Central memory CD8-positive, alpha-beta T cell (primary cell): ENCODE results near the gene ABCC1.
"Not testable (repeated sequence)": the region's sequence is repeated elsewhere in the genome, so short reads cannot be mapped to it uniquely, and the experiment has no call there.

Experiments
- ATAC-seq: fragments of 150-1000 bp; cut with Tn5 transposase; replicated peaks from 2 replicates; pipeline ENCODE4 v1.10.0; 2022; ENCODE audit warnings: mild to moderate bottlenecking, moderate FRiP score, moderate number of reproducible peaks; ENCODE audit not compliant: poor library complexity, severe bottlenecking; ENCODE audit errors: extremely low read depth
- DNase-seq, 2 donors: peaks; one replicate each; pipeline ENCODE4 v3.0.0; 2021; ENCODE audit warnings: low spot score in 2 of 2
- H3K27ac Mint-ChIP-seq: one replicate; pipeline ENCODE4 v1.8.0; 2022; ENCODE audit warnings: low read depth, mild to moderate bottlenecking, moderate library complexity, mixed read lengths
- H3K27me3 Mint-ChIP-seq: one replicate; pipeline ENCODE4 v1.8.0; 2022; ENCODE audit warnings: mixed read lengths
- H3K36me3 Mint-ChIP-seq: one replicate; pipeline ENCODE4 v1.8.0; 2022; ENCODE audit warnings: mild to moderate bottlenecking, moderate library complexity, mixed read lengths; ENCODE audit not compliant: insufficient read depth
- H3K4me1 Mint-ChIP-seq: one replicate; pipeline ENCODE4 v1.8.0; 2022; ENCODE audit warnings: mixed read lengths
- H3K4me3 Mint-ChIP-seq: one replicate; pipeline ENCODE4 v1.8.0; 2022; ENCODE audit warnings: mild to moderate bottlenecking, moderate library complexity, mixed read lengths
- H3K9me3 Mint-ChIP-seq: one replicate; pipeline ENCODE4 v1.8.0; 2022; ENCODE audit warnings: mixed read lengths

Gene ABCC1

GRCh38 chr16:16158082-16158658 lies 208.8 kb downstream of the ABCC1 start:
- Mint-ChIP-seq H3K36me3 (peaks cover 3% of the 10 kb centered on the region), H3K4me1 (no peaks in the 10 kb centered on the region), H3K9me3 (peaks cover 6% of the 10 kb centered on the region), H3K27me3 (peaks cover 22% of the 10 kb centered on the region), H3K27ac (no peak overlapping the region), H3K4me3 (no peak overlapping the region)
- no peak for DNase-seq
- ATAC-seq = no peak

GRCh38 chr16:16158741-16159374 lies 209.4 kb downstream of the ABCC1 start:
- Mint-ChIP-seq H3K4me1 (no peaks in the 10 kb centered on the region), H3K9me3 (peaks cover 6% of the 10 kb centered on the region), H3K36me3 (peaks cover 3% of the 10 kb centered on the region), H3K27me3 (peaks cover 24% of the 10 kb centered on the region), H3K4me3 (no peak overlapping the region), H3K27ac (no peak overlapping the region)
- no peak for ATAC-seq
- DNase-seq = no peak

- Mint-ChIP-seq H3K9me3 (peaks cover 6% of the 10 kb centered on the region), H3K4me1 (no peaks in the 10 kb centered on the region), H3K27ac (no peak overlapping the region), H3K27me3 (peaks cover 32% of the 10 kb centered on the region), H3K36me3 (peaks cover 3% of the 10 kb centered on the region), H3K4me3 (no peak overlapping the region)
- DNase-seq = no peak
- no peak for ATAC-seq
These were observed 210.2 kb downstream of the ABCC1 start for GRCh38 chr16:16159662-16160061.

GRCh38 chr16:16161319-16161718 lies 211.9 kb downstream of the ABCC1 start:
- peaks cover 6% of the 10 kb centered on the region for H3K9me3 Mint-ChIP-seq
- no peaks in the 10 kb centered on the region for H3K36me3 Mint-ChIP-seq
- no peaks in the 10 kb centered on the region for H3K4me1 Mint-ChIP-seq
- no peak overlapping the region for H3K27ac Mint-ChIP-seq
- H3K4me3 Mint-ChIP-seq = no peak overlapping the region
- ATAC-seq (no peak), DNase-seq (no peak)
- peaks cover 35% of the 10 kb centered on the region for H3K27me3 Mint-ChIP-seq

DNA sequence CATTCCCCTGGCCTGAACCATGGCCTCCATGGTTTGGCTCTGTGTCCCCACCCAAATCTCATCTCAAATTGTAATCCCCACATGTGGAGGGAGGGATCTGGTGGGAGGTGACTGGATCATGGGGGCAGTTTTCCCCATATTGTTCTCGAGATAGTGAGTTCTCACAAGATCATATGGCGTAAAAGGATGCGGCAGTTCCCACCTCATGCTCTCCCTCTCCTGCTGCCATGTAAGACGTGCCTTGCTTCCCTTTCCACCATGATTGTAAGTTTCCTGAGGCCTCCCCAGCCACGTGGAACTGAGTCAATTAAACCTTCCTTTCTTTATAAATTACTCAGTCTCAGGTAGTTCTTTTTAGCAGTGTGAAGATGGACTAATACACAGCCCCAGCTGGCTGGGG lies 212.4 kb downstream of the ABCC1 start:
- H3K4me1 Mint-ChIP-seq, H3K27ac Mint-ChIP-seq, ATAC-seq, DNase-seq, H3K36me3 Mint-ChIP-seq, H3K4me3 Mint-ChIP-seq, H3K9me3 Mint-ChIP-seq: not testable (repeated sequence)
- H3K27me3 Mint-ChIP-seq = peaks cover 35% of the 10 kb centered on the region

- ATAC-seq (no peak), DNase-seq (no peak)
- Mint-ChIP-seq H3K4me1 (no peaks in the 10 kb centered on the region), H3K4me3 (no peak overlapping the region), H3K9me3 (peaks cover 6% of the 10 kb centered on the region), H3K27ac (no peak overlapping the region), H3K36me3 (no peaks in the 10 kb centered on the region), H3K27me3 (peaks cover 35% of the 10 kb centered on the region)
These were observed 213.2 kb downstream of the ABCC1 start for GRCh38 chr16:16162591-16162990.

- H3K27me3 Mint-ChIP-seq = peaks cover 35% of the 10 kb centered on the region
- H3K4me3 Mint-ChIP-seq = no peak overlapping the region
- peaks cover 6% of the 10 kb centered on the region for H3K9me3 Mint-ChIP-seq
- ATAC-seq = no peak
- no peak for DNase-seq
- no peaks in the 10 kb centered on the region for H3K4me1 Mint-ChIP-seq
- no peaks in the 10 kb centered on the region for H3K36me3 Mint-ChIP-seq
- H3K27ac Mint-ChIP-seq = no peak overlapping the region
These were observed 213.7 kb downstream of the ABCC1 start for GRCh38 chr16:16163109-16163508.

GRCh38 chr16:16163571-16163970 lies 214.2 kb downstream of the ABCC1 start:
- Mint-ChIP-seq H3K9me3 (peaks cover 1% of the 10 kb centered on the region), H3K27me3 (peaks cover 35% of the 10 kb centered on the region), H3K36me3 (no peaks in the 10 kb centered on the region)

GRCh38 chr16:16164243-16164642 lies 214.8 kb downstream of the ABCC1 start:
- Mint-ChIP-seq H3K27me3 (peaks cover 35% of the 10 kb centered on the region), H3K4me3 (no peak overlapping the region), H3K9me3 (no peaks in the 10 kb centered on the region), H3K27ac (no peak overlapping the region), H3K4me1 (no peaks in the 10 kb centered on the region), H3K36me3 (no peaks in the 10 kb centered on the region)
- DNase-seq = no peak
- no peak for ATAC-seq

More at GRCh38 chr16:16163571-16163970, 214.2 kb downstream of the ABCC1 start:
- DNase-seq (no peak), ATAC-seq (no peak)
- Mint-ChIP-seq H3K4me1 (no peaks in the 10 kb centered on the region), H3K27ac (no peak overlapping the region), H3K4me3 (no peak overlapping the region)

DNA sequence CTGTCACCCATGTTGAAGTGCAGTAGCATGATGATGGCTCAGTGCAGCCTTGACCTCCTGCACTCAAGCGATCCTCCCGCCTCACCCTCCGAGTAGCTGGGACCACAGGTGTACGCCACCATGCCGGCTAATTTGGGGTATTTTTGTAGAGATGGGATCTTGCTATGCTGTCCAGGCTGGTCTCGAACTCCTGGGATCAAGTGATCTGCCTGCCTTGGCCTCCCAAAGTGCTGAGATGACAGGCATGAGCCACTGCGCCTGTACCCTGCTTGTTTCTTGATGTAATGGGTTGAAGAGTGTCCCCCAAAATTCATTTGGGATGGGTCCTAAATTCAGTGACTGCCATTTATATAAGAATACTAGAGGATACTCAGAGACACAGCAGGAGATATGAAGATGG lies 216.7 kb downstream of the ABCC1 start:
- no peak for DNase-seq
- H3K4me1 Mint-ChIP-seq = no peaks in the 10 kb centered on the region
- H3K4me3 Mint-ChIP-seq = no peak overlapping the region
- no peak overlapping the region for H3K27ac Mint-ChIP-seq
- H3K9me3 Mint-ChIP-seq = no peaks in the 10 kb centered on the region
- no peak for ATAC-seq
- H3K36me3 Mint-ChIP-seq = peaks cover 2% of the 10 kb centered on the region
- peaks cover 33% of the 10 kb centered on the region for H3K27me3 Mint-ChIP-seq

DNA sequence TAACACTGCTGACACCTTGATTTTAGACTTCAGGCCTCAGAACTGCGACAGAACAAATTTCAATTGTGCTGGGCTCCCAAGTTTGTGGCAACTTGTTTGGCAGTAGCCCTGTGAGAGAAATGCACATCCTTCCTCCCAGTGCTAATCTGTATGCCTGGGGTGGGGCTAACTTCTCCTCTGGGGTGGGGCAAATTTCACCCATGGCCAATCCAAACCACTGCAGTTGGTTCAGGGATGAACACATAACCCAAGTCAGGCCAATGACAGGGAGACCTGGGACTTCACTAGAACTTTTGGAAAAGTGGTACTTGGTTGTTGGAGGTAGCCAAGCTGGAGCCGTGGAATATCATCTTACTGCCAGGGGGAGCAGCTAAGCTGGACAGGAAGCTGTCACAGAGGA lies 217.5 kb downstream of the ABCC1 start:
- H3K4me3 Mint-ChIP-seq = no peak overlapping the region
- DNase-seq = no peak
- peaks cover 2% of the 10 kb centered on the region for H3K36me3 Mint-ChIP-seq
- H3K4me1 Mint-ChIP-seq = no peaks in the 10 kb centered on the region
- H3K27ac Mint-ChIP-seq = no peak overlapping the region
- no peak for ATAC-seq
- H3K27me3 Mint-ChIP-seq = peaks cover 25% of the 10 kb centered on the region
- no peaks in the 10 kb centered on the region for H3K9me3 Mint-ChIP-seq

GRCh38 chr16:16167927-16168326 lies 218.5 kb downstream of the ABCC1 start:
- Mint-ChIP-seq H3K9me3 (no peaks in the 10 kb centered on the region), H3K27ac (no peak overlapping the region), H3K27me3 (peaks cover 15% of the 10 kb centered on the region), H3K4me3 (no peak overlapping the region), H3K36me3 (peaks cover 2% of the 10 kb centered on the region), H3K4me1 (no peaks in the 10 kb centered on the region)
- DNase-seq (no peak), ATAC-seq (no peak)

- no peak for ATAC-seq
- H3K36me3 Mint-ChIP-seq = peaks cover 2% of the 10 kb centered on the region
- DNase-seq = no peak
- H3K27me3 Mint-ChIP-seq = peaks cover 11% of the 10 kb centered on the region
- no peak overlapping the region for H3K4me3 Mint-ChIP-seq
- H3K4me1 Mint-ChIP-seq = no peaks in the 10 kb centered on the region
- no peak overlapping the region for H3K27ac Mint-ChIP-seq
- no peaks in the 10 kb centered on the region for H3K9me3 Mint-ChIP-seq
These were observed 219.0 kb downstream of the ABCC1 start for GRCh38 chr16:16168431-16168830.
